KBM-7 (cell line): ENCODE measurements around the gene DLG2.

Experiments used
- DNase-seq: peaks from one replicate; pipeline ENCODE4 v3.0.0-alpha.2; 2015
- in situ Hi-C: fragments of 300-500 bp; cut with MboI; formaldehyde crosslinking; loops from 2 replicates; pipeline ENCODE4 v1.14.3; 2020; ENCODE audit warnings: low sequenced_read_pairs, low pct_unique_long_range_greater_than_20kb, mixed read lengths

DLG2 gene

DNA sequence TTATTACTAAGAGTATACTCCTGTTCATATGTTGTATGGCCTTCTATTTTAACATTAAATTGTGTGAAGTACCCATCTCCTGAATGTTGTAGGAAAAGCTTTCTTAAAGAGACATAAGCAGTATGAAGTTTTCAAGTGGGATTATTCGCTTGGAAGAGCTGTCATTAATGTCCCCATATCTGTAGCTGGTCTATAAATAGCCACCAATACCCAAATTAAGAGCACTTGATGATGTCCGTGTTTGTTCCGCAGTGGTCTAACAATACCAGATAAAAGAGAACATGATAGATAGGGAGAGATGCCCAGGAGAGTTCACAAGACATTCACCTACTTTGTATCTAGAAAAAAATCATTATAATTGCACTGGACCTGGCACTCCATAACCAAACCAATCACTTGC, 527.6 kb downstream of the DLG2 start:
- in situ Hi-C loops, result no loop called here
- DNase-seq, result no peak

DNA sequence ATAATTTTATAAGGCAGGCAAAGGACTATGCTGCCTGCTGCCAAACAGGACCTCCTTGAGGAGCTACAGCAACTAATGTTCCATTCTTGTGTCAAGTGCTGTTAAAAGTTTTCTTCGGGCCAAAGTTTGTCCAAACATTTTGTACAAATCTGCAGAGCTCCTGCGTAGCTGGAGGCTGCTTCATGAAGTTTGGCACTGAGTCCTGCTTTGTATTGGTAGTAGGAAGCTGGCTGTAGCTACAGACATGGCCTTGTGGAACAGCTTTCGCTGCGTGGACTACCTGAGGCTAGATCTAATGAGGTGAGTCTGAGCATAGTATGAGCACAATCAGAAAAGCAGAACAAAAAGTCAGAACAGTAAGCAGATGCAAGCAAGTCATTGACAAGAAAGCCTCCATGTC, 528.1 kb downstream of the DLG2 start:
- in situ Hi-C loops, result no loop called here
- DNase-seq, result no peak

DNA sequence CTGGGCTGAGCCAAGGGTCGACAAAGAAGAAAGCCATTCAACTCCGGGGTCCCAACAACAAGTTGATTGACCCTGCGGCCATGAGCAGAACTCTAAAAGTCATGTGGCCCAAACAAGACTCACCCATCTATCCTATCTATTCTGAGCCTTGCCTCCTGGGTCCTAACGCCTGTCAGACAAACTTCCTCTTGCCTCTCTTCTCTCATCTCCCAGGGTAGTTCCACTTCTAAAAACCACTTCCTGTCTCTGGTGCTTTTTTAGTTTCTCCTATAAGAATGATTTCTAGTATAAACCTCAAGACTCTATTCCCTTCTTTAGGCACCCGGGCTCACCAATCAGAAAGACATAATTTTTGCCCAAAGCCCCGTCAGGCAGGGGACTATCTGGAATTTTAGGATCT, 530.2 kb downstream of the DLG2 start:
- DNase-seq, result peak; percentile 68
- in situ Hi-C loops, result no loop called here

GRCh38 chr11:85095239-85095638, 531.9 kb downstream of the DLG2 start:
- in situ Hi-C loops, result no loop called here
- DNase-seq, result no peak

DNA sequence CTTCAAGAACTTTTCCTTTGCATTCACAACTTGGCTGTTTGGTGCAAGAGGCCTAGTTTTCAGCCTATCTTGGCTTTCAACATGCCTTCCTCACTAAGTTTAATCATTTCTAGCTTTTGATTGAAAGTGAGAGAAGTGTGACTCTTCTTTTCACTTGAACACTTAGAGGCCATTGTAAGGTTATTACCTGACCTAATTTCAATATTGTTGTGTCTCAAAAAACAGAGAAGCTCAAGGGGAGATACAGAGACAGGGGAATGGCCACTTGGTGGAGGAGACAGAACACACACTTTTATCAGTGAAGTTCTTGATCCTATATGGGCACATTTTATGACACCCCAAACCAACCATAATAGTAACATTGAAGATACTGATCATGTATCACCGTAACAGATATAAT, 532.3 kb downstream of the DLG2 start:
- DNase-seq, result no peak
- in situ Hi-C loops, result no loop called here

DNA sequence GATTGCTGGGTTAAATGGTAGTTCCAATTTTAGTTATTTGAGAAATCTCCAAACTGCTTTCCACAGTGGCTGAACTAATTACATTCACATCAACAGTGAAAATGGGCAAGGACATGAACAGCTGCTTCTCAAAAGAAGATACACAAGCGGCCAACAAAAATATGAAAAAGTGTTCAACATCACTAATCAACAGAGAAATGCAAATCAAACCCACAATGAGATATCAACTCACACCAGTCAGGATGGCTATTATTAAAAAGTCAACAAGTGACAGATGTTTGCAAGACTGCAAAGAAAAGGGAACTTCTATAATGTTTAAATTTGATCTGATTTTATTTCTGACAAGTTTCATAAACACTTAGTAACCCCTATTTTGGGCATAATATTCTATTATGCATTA, 537.5 kb downstream of the DLG2 start:
- no peak for DNase-seq
- in situ Hi-C loops, result no loop called here

DNA sequence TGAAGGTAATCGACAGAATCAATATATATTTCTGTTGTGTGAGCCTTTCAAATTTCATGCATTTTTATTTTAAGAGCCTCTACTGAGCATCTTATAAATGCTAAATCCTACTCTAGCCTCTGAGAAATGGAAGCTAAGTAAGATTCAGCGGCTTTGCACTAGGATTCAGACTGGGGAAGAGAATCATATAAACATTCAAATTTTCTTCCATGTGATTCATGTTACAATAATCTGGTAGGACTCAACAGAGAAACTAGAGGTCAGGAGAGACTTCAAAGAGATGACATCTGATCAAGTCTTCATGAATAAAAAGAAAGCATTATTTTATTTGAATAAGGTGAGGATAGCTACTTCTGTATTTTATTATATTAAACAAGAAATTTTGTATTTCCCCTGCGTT, 538.9 kb downstream of the DLG2 start:
- in situ Hi-C loops, result no loop called here

GRCh38 chr11:85086504-85087284, 540.5 kb downstream of the DLG2 start:
- no peak for DNase-seq
- in situ Hi-C loops, result no loop called here

More for the DNA sequence above, 538.9 kb downstream of the DLG2 start:
- DNase-seq, result no peak

- DNase-seq, result peak; percentile 19
- in situ Hi-C loops, result no loop called here
Observed at GRCh38 chr11:85076535-85077330, 550.4 kb downstream of the DLG2 start.

GRCh38 chr11:85062659-85063058, 564.5 kb downstream of the DLG2 start:
- in situ Hi-C loops, result no loop called here
- DNase-seq, result no peak

- in situ Hi-C loops, result no loop called here
- DNase-seq, result no peak
Observed at GRCh38 chr11:85052636-85053035, 574.5 kb downstream of the DLG2 start.

GRCh38 chr11:85048801-85049200, 578.3 kb downstream of the DLG2 start:
- DNase-seq, result no peak
- in situ Hi-C loops, result no loop called here

- in situ Hi-C loops, result no loop called here
- DNase-seq, result no peak
Observed at GRCh38 chr11:85045716-85046115, 581.4 kb downstream of the DLG2 start.

DNA sequence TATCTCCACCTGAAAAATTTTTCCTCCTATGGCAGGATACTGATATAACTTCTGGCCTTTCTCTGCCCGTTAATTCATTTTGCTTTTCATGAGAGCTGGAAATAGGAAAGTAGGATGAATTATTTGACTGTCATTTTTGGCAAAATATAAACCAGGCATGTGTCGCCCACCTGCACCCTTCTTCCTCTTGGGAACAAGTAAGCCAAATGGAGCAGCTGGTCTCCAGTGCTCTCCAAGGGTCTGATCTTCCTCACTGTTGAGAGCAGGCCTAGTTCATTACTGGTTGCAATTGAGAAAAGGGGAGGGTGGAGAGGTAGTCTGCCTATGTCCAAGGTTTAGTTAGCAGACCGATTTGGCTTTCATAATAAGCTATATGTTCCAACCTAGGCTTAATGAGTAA, 582.2 kb downstream of the DLG2 start:
- in situ Hi-C loops, result no loop called here
- no peak for DNase-seq

- DNase-seq, result no peak
- in situ Hi-C loops, result no loop called here
Observed at GRCh38 chr11:85042361-85042760, 584.8 kb downstream of the DLG2 start.

- DNase-seq, result no peak
- in situ Hi-C loops, result no loop called here
Observed at GRCh38 chr11:85040166-85040565, 587.0 kb downstream of the DLG2 start.

- DNase-seq, result peak; percentile 31
- in situ Hi-C loops, result no loop called here
Observed at GRCh38 chr11:85029964-85030363, 597.2 kb downstream of the DLG2 start.

DNA sequence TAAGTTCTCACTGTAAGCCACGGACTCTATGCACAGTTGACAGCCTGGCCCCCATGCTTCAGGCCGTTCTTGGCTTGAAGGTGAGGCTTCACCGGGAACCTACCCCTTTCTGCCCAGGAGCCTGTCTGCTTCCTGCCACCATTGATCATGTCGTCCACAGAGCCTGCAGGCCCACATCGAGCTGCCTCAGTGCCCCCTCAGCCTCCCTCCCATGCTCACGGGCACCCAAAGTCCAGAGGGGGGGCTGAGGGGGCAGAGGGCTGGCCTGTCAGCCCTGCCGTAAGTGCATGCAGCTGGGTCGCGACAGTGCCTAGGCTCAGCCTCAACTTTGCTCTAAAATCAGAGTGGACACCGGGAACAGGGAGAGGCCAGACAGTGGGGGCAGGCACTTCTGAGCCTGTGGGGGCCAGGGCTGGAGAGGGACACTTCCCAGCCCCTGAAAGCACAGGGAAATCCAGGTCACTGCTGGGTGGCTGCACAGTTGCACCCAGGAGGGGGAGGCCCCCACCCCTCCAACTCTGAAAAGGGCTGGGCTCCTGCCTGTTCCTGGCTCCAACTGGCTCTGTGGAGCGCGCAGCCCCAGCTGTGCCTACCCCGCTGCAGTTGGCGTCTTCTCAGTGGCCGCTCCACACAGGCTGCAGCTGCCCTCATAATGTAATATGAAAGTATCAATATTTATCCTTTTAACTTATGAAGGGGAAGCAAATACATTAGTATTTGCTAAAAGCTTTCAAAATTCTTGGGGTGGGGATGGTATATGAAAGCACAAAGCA, 598.6 kb downstream of the DLG2 start:
- in situ Hi-C loops, result no loop called here

GRCh38 chr11:85027346-85027745, 599.8 kb downstream of the DLG2 start:
- DNase-seq, result no peak
- in situ Hi-C loops, result no loop called here

More for the DNA sequence above, 598.6 kb downstream of the DLG2 start:
- DNase-seq, result no peak

DNA sequence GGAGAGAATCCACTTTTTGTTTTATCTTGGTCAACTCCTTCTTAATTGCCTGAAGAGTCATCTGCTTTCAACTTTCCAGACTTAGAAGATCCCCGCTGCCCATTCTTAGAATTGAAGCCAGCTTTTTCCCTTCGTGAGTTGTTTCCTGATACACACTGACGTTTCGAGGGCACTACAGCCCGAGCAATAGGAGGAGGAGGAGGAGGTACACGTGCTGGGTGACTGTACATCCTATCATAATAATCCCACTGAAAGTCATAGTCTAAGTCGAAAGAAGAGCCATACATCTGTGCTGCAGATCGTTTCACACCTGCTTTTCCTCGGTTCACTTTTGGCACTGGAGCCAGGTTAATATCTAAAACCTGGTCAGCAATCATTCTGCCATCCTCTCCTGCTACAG, 606.1 kb downstream of the DLG2 start:
- in situ Hi-C loops, result no loop called here
- DNase-seq, result no peak
